GM19025 (cell line): ENCODE results near the gene SMU1.
"Not testable (repeated sequence)": the region's sequence is repeated elsewhere in the genome, so short reads cannot be mapped to it uniquely, and the experiment has no call there.

Source experiments
- ATAC-seq: cut with Tn5 transposase; IDR thresholded peaks from one replicate; pipeline ENCODE4 v1.9.1; 2021; ENCODE audit warnings: mild to moderate bottlenecking, low read depth, moderate library complexity; ENCODE audit not compliant: unreplicated experiment

The SMU1 gene

DNA sequence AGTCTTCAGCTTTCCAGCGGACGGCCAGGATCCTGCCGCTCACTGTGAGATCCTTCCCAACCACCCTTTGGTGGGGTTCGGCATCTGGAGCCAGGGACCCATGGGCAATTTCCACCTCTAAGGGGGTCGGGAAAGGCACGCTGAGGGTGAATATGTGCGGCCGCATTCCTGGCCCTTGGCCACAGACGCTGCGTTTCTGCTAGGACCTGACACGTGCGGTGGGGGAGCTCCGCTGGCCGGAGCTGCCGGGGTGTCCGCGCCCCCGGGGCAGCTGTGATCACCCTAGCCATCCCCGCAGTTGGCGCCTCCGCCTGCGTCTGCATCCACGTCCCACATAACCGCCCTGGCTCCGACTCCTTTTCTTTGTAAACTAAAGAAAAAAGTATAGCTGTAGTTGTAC, 56.7 kb downstream of the SMU1 start:
- no peak for ATAC-seq

DNA sequence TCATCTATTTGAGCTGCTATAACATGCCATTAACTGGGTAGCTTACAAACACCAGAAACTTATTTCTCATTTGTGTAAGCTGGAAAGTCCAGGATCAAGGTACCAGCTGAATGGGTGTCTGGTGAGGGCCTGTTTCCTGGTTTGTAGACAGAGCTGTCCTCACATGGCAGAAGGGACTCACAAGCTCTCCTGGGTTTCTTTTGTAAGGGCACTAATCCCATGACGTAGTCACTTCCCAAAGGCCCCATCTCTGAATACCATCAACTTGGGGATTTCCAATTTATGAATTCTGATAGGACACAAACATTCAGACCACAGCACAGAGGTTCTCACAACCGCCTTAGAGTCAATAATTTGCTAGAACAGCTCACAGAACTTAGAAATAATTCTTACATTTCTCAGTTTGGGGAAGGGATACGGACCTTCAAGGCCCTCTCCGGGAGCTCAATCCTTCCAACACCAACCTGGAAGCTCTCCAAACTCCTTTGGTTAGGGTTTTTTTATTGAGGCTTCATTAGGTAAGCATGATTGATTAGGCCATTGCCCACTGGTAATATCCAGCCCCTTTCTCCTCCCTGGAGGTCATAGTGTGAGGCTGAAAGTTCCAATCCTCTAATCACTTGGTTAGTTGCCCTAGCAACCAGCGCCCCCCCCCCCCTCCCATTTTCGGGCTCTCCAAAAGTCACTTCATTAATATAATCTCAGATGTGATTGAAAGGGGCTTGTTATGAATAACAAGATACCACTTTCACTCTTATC, 59.0 kb downstream of the SMU1 start:
- ATAC-seq: peak; percentile 64

DNA sequence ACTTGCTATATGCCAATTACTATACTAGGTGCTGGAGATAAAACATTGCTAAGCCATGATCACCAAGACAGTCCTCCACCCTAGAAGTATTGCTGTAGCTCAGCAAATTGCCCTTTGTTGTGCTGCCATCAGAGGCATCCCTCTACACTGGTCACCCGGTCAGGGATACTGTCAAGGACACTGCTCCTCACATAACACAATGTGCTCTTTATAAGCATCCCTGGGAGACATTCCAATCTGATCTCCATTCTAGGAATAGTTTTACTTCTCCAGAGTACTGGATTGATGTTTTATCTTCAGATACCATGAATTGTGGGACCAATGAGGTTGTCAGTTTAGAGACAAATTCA, 61.8 kb downstream of the SMU1 start:
- ATAC-seq: no peak

DNA sequence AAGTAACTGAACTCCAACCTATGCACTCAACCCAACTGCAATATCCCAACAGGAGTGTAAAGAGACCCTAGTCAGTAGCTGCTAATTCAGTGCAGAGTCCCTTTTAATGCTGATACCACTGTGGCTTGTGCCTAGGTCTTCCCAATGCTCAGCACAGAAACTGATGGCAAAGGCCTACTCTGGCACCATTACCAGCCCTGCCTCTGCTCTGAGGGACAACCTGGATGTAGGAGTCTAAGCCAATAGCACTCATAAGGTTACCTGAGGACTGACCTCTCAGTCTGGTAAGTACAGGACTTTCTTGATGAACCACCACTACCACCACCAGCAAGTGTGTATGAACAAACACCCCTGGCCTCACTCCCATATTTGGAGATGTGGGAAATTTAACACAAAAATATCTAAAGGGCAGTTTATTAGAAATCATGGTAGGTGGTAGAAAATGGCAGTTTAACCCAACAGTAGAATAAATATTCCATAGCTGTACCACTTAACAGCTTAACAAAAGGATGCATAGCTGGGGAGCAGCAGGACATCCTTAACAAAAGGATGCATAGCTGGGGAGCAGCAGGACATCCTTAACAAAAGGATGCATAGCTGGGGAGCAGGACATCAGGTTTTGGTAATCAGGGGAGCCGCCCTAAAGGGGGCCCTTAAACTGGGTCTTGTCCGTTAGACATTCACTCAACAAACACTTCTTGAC, 62.4 kb downstream of the SMU1 start:
- no peak for ATAC-seq

DNA sequence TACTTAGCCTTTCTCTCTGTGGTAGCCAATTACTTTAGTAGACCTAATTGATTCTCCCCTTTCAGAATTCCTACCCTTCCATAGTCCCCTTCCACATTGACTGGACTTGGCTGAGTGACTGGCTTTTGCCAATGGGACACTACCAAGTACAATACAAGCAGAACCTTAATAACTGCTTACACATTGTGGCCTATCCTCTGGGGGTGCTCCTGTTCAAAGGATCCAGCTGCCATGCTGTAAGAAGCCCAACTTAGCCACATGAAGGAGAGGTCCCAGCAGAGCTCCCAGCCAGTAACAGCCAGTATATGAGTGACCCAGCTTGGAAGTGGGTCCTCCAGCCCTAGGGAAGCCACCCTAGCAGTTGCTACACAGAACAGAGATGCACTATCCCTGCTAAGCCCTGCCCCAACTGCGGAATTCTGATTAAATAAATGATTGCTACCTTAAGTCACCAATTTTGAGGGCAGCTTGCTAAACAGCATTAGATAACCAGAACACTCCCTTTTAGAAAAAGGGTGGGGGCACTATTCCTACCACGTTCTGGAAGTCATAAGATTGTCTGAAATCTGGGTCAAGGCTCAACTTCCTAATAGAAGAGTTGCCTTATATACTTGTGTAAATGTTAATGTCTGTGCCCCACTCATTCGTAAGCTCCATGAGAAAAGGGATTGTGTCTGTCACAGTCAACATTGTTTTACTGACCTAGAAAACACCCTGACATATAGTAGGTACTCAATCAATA, 64.0 kb downstream of the SMU1 start:
- ATAC-seq: no peak

DNA sequence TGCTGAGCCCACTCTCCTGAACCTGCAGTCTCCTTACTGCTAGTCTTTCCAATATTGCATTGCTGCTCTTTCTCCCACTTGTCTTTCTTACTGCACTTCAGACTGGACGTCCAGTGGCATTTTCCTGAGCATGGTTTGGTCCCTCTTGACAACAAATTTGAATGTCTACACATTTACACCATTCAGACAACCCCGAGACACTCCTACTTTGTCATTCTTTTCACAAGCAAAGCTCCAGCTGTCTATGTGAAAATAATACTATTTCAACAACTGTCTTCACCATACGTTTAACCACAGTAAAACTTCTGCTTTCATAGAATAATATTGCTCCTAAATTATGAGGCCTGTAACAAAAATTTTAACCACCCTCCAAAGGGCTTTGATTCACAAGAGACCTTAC, 64.6 kb downstream of the SMU1 start:
- ATAC-seq: no peak

DNA sequence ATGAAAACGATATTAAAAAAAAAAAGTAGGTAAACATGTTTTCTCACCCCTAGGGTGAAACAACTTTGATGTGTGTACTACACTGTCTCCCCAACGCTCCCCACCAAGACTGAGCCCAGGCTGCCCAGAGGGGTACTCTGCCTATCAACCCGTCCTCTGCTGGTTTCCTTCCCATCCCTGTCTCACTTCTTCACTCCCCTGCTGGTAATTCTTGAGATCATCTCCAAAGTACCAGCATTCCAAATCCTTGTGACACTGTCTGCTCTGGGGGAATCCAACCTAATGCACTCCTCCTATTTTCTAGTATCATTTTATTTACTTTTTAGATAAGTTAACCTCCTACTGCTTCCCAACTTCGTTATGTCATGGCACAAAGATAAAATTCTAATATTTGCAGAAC, 68.7 kb downstream of the SMU1 start:
- no peak for ATAC-seq

DNA sequence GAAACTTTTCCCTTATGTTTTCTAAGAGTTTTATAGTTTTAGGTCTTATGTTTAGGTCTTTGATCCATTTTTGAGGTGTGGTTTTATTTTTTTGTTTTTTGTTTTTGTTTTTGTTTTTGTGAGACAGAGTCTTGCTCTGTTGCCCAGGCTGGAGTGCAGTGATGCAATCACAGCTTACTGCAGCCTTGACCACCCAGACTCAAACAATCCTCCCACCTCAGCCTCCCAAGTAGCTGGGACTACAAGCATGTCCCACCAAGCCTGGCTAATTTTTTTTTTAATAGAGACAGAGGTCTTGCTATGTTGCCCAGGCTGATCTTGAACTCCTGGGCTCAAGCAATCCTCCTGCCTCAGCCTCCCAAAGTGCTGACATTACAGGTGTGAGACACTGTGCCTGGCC, 71.1 kb downstream of the SMU1 start:
- ATAC-seq: not testable (repeated sequence)

DNA sequence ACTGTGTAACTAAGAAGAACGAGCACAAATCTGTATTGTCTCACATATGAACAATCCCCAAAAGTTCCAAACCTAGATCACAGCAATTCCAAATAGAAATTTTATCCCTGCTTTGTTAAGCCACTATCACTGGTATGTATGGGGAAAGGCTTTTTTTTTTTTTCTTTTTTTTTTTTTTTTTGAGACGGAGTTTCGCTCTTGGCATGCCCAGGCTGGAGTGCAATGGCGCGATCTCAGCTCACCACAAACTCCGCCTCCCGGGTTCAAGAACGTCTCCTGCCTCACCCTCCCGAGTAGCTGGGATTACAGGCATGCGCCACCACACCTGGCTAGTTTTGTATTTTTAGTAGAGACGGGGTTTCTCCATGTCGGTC, 75.8 kb downstream of the SMU1 start:
- not testable (repeated sequence) for ATAC-seq

DNA sequence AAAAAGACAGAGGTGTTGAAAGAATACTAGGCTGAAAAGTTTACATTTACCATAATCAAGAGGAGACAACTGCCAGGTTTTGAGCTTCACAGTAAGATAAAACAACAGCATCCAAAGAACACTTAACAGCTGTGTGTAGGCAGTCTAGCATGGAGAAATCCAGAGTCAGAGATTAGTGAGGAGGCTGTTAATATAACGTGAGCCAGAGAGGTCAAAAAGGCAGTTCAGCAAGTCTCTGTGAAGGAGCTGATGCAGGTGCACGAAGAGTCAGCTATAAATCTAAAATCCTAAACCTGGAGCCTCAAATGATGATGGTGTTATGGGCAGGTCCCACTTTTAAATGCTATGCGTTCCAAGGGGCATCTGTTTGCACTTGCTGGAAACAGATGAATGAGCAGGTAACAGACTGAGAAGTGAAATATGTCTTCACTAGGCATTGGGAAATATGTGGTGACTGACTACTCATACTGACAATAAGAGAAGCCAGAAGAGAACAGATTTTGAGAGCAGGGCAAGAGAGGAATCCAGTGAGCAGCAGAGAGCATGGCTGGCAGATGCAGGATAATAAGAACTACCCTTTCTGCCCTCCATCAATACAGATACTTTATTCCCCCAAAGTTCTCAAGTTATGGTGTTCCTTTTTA, 83.8 kb downstream of the SMU1 start:
- no peak for ATAC-seq

DNA sequence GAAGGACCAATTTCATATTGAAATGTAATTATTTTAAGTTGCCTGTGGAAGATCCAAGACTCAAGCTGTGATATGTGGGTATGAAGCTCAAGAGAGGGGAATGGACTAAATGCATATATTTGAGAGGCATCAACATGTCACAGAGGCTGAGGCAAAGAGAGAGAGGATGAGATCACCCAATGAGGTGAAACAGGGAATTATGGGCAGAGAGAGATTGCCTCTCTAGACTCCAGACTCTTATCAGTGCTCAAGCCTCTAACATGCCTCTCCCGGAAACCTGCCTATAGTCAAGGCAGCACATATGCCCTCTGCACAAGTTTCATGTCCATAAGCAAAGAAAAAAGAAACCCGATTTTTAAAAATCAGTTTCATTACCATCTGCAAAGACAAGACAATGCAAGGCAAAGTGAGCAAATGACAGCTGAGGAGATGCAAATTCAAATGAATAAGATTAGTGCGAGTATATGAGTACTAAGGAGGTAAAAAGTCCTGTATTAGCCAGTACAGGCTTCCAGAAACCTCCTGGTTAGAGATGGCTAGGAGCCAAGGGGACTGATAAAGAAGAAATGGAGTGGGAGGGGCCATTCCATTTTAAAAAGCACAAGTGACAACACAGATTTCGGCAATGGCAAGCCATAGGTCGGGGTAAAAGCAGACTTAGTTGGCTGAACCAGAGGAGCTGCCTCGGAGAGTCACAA, 84.4 kb downstream of the SMU1 start:
- no peak for ATAC-seq
